ENCODE data around the gene TMEM175.

The TMEM175 gene

DNA sequence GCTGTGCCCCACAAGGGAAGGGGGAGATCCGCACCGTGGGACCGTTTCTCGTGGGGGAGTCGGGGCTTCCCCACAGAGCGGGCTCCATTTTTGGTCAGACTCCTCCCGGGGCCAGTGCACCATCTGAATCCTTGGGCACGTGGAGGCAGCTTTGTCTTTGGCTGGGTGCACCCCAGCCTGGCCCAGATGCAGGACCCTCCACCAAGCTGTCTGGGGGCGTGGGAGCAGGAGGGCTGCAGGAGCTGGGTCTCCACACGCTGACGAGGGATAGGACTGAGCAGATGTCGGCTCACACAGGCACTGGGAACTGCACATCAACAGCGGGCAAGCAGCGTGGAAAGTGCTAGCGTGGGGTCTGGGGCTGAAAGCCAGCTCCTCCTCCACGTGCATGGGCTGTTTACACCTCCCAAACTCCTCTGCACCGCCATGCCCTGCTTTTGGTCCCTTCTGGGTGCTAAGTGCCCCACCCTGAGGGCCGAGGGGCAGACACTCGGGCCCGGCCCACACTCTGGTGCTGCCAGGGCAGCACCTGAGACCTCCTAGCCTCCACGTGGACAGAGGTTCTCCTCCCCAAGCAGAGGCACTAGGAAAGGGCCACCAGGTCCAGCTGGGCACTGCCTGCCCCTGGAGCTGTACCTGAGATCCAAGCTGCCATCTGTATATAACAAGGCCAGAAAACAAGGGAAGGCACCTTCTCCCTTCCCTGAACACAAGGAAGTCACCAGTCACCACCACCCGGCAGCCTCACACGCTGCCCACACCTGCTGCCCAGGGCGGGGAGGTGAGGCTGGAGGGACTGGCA is 27.3 kb downstream of the TMEM175 start:
- no peak for DNase-seq (ENCODE audit: low read depth)

DNA sequence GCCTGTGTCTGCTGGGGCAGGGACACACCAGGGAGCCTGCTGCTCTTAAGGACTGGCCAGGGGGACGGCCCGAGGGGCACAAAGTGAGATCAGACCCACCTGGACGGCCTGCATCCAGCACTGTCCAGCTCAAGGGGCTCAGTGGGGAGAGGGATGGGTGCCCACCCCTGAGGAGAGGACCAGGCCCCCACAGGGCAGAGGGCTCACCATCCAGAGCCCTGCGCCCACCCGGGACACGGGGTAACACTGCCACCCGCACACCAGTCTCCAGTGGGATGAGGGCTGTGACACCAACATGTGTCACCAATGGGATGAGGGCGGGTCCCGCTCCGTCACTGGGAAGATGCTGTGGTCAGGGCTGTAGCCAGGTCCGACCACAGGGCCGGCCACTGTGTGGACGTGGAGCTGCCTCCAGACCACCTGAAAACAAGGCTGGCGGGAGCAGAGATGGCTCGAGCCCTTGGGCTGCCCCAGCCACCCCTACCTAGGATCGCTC is 27.9 kb downstream of the TMEM175 start:
- no peak for DNase-seq (ENCODE audit: low read depth)

DNA sequence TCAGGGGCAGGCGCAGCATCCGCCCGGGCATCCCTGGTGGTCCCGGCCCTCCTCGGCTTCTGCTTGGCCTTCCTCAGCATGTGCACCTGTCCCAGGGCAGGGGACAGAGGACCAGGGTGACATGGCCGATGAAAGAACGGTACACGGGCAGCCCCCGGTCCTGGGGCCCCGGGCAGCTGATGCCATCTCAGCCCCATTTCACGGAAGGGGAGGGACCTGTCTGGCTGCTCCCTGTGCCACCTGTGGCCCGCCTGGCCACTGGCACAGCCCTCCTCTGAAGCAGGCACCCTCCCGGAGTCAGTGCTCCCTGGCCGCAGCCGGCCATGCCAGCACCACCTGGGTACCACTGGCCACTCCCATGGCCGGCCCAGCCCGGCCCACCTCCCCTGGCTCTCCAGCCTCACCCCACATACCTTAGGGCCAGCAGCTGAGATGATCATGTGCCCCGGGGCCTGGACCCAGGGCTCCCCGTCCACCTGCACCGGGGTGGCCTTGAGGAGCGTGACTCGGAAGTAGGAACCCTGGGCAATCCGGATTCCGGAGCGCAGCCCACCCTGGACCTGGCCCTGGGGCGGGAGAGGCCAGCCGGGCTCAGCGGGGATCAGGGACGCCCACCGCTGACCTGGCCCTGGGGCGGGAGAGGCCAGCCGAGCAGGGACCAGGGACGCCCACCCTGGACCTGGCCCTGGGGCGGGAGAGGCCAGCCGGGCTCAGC is 28.5 kb downstream of the TMEM175 start:
- no peak for DNase-seq (ENCODE audit: low read depth)

DNA sequence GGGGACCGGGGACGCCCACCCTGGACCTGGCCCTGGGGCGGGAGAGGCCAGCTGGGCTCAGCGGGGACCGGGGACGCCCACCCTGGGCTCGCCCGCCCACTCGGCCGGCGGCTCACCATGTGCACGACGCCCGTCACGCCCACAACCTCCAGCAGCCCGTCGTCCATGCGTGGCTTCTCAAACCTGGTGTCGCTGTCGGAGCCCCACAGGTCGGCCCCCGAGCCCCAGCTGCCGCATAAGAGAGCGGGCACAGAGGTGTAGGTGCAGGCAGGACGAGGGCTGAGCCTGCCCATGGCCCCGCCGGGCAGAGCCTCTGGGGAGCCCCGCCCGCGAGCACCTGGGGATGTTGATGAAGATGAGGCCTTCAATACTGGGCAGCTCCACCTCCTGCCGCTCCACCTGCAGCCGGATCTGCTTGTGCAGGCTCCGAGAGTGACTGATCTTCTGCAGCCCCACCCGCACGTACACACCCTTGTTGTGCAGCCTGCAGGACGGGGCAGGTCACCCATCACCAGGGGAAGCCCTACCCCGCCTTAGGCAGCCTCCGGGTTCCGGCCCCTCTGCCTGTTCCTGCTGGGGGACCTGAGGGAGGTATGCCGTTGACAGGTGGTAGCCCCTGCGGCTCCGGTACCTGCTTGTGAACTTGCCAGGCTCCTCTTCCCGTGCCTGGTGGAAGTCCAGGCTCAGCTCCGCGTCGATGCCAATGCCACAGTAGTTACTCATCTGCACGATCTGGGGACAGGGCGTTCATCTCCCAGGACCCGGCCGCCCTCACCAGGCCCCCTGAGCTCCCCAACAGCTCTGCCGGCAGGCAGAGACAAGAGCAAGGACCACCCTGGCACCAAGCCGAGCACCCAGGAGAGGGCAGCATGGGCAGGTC is 29.3 kb downstream of the TMEM175 start:
- no peak for DNase-seq (ENCODE audit: low read depth)

DNA sequence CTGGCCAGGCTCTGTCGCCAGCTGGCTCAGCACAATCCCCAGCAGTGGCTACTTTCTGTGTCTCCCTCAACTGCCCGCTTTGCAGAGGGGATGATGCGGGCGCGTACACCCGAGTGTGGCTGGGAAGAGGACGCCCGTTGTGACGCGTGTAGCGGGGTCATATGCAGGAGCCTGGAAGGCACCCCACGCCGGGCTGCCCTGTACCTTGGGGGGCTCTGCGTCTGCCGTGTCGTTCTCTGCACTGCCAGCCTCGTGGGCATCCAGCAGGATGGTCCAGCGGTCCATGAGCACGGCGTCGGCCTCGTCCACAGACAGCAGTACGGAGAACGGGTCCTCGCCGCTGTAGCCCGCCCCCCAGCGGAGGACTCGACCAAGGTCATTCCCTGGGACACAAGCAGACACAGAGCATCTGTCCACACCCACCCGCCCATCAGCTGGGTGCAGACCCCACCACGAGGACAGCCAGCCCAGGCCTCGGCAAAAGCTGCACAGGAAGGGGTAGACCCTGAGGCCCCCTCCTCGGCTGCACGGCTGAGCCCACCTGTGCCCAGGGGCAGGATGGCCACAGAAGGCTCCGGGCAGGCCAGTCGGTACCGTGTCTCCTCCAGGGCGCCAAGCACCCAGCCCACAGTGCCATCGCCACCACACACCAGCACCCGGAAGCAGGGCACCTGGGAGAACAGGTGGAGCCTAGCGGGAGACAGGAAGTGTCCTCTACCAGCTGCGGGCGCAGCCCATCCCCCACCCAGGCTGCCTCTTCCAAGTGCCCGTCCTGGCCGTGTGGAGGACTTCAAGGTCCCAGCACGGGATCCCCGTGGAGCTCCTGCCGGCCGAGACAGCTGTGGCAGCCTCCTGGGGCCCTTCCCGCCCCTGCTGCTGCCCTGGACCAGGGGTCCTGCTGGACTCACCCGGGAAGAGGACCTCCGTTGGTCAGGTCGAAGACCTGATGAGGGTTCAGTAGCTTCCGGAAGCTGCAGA is 30.3 kb downstream of the TMEM175 start:
- no peak for DNase-seq (ENCODE audit: low read depth)

DNA sequence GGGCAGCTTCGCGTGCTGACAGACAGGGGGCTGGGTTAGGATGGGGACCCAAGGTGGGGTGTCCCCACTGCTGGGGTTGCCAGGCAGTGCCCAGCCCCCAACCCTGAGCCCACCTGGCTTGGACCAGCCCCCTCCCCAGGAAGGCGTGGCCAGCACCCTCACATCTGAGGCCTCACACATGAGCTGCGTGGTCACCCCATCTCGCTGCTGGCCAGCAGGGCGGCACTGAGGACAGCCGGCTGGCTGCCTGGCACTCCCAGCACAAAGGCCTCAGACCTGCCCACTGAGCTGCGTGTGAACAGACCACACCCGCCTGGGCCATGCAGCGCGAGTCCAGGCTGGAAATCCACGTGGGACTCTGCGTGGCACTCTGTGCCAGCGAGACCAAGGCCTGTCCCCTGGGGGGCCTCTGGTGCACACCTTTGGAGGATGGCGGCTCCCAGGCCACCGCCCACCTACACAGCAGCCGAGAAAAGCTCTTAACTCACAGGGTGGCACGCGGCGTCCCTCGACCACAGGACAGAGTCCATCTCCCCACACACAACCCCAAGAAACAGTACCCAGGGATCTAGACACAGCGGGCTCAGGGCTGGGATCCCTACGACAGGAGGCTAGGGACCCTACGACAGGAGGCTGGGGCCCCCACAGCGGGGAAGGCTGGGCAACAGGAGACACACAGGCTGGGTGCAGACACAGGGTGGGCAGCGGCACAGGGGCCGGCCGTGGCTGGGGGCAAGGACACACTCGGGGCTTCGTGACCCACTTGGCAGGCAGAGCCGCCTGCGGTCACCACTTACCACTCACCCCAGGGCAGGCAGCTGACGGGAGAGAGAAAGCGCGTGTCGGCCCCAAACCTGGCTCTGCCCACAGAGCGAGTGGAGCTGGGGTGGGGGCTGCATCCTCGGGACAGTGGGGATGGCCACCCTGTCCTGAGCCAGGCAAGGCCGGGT is 31.3 kb downstream of the TMEM175 start:
- no peak for DNase-seq (ENCODE audit: low read depth)

DNA sequence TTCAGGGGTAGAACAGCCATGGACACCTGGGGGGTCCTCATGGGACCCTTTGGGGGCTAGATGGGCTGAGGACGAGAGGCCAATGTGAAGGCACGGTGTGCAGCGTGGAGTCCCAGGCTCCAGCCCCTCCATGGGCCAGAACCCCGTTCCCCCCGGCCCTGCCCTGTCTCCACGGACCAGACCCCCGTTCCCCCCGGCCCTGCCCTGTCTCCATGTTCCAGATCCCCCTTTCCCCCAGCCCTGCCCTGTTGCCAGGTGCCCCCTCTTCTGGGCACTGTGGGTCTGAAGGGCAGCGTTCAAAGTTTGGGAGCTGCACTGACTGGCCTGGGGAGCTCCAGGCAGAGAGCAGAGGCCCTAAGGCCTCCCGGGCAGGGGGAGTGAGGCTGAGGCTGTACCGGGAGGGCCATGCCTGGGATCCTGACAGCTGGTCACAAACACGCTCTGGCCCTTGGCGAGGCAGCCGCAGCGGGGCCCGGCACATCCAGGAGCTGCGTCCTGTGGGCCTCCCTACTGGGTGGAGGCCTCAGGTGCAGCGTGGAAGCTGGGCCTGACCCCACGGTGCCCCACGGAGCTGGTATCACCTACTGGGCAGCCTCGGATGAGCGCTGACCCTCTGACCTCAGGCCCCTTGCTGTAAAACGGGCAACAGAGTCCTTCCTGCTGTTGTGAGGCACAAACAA is 32.2 kb downstream of the TMEM175 start:
- DNase-seq (ENCODE audit: low read depth), result no peak

DNA sequence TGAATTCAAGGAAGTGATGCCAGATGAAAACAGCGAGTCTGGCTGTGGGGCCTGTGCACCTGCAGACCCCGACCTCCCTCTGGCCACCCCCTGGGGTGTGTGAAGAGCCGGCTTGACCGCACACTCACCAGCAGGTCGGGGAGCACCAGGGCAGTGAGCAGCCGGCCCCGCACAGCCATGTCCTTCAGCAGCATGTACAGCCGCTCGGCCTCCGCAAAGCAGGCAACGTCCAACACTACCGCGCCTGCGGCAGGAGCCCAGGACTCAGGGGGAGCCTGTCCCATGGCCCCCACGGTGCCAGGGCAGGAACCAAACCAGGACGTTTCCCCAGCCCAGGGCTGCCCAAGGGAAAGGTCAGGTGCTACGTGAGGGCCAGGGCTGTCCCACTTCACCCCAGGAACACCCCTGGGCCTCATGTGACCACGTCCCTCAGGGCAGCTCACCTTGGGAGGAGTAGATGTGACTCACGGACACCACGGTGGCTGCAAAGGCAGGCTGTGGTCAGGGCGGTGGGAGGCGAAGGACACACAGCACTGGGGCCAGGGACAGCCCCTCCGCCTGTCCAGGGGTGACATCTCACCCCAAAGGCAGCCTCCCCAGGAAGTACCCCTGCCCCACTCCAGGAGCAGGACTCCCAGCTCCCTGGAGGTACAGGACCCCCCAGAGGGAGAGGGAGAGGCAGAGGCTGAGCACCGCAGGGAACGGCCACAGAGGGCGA is 32.9 kb downstream of the TMEM175 start:
- no peak for DNase-seq (ENCODE audit: low read depth)

DNA sequence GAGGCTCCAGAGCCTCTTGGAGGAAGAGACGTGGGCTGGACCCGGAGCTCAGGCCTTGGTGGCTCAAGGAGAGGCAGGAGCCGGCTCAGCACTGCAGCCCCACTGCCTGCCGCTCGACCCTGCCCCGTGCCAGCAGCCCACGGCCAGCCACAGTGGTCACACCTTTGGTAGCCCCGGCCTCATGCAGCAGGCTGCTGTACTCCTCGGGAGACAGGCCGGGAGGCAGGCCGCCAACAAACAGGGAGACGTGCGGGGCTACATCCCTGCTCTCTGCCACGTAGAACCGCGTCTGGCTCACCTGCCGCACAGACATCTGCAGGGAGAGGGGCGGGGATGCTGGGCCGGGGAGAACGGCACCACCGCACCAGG is 33.5 kb downstream of the TMEM175 start:
- no peak for DNase-seq (ENCODE audit: low read depth)

DNA sequence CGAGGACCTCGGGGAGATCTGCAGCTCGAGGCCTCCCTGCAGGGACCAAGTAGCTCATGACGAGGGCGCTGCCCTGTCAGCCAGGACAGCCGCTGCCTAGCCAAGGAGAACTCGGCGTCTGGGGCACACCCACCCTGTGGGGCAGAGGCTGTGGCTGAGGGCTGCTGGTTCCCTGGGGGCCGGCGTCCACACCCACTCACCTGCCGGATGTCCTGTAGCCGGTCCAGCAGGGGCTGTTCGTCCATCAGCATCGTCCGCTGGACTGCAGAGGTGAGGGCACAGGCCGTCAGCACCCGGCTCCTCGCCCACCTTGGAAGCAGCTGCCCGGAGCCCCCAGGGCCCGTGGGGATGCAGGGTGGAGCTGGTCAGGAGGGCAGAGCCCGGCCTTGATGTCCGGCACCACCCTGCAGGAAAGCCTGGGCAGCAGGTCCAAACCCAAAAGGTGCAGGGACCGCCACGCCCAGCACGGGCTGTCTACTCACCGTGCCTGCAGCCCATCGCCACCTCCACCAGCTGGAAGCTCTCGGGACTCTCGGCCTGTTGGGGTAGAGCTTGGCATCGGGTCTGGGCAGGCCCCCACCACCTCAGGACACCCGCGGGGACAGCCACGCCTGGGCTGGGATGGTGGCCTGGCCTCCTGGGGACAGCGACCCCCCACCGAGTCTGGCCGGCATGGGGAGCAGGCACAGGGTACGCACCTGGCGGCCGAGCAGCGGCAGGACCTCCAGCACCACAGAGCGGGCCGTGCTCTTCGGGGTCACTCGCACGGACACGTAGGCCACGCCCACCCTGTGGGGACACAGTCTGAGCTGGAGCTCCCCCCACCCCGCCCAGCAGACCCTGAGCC is 34.2 kb downstream of the TMEM175 start:
- DNase-seq (ENCODE audit: low read depth), result no peak

DNA sequence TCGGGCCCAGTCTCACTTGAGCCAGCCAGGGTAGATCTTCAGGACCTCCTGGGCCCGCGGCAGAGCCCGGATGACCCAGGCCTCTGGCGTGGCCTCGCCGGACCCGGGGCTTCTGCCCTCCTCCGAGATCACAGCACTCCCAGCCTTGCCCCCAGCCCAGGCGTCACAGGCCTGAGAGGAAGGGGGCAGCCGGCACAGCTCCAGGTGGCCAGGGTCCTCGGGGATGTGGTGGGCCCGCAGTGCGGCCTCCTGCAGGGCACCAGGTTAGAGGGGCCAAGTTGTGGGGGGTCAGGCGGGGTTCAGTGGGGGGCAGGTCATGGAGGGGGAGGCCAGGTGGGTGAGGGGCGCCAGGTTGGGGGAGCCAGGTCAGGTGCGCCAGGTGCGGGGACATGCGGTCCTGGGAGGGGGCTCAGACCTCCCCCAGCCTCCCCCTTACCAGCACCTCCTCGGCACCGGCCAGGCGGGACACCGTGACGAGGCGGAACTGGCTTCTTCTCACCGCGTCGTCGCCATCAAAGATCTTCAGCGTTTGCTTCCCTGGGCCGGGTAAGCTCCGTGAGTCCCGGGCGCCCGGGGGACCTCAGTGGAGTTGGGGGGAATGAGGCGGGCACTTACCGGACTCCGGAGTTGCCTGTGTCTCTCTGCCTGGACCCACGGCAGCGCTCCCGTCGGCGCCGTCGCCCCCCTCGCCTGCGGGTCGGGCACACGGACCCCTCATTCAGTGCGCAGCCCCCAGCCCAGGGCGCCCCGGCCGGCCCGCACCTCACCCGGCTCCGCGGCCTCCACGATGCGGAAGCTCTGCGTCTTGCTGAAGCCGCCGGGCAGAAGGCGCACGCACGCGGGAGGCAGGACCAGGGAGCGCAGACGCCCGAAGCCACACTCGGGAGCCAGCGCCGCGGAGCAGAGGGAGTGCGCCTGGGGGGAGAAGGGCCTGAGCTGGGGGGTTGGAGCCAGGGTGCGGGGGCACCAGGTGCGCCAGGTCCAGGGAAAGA is 35.1 kb downstream of the TMEM175 start:
- DNase-seq (ENCODE audit: low read depth), result no peak

DNA sequence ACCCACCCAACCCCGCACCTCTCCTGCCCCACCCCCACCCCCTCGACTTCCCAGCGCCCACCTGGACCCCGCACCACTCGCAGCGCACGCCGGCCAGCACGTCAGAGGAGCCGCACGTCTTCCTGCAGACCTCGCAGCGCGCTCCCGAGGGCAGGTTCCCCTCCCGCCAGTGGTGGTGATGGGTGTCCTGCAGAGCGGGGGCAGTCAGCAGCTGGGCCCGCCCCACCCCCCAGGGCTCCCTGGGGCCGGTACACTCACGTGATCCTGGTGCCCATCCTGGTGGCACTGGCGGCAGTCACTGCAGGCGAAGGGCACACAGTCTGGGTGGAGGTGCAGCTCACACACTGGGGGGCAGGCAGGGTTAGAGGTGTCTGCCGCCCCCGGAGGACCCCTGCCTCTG is 36.0 kb downstream of the TMEM175 start:
- DNase-seq (ENCODE audit: low read depth), result no peak

DNA sequence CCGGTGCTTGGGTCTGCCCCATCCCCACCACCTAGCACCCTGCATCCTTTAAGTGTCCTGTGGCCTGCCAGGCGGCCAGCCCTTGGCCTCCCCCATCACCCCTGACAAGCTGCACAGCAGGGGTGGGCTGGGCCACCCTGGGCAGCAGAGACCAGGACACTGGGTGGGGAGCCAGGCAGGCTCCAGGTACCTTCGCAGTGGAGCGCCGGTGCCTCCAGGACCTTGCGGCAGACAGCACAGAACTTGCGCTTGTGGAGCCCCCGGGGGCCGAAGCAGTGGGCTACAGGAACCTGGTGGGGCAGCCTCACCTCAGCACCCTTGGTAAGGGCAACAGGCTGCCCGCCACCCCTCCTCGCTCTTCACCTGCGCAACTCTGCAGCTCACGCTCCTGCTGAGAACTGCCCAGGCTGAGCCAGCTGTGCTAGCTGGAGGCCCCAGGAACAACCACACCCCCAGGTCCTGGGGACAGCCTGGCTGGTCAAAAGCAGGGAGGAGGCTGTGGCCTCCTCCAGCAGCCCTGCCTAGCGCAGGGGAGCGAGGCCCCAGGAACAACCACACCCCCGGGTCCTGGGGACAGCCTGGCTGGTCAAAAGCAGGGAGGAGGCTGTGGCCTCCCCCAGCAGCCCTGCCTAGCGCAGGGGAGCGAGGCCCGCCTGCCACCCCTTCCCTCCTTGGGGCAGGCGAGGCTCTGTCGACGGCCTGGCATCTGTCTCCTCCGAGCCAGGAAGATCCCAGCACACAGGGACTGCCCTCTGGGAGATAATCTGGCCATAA is 36.5 kb downstream of the TMEM175 start:
- DNase-seq (ENCODE audit: low read depth), result no peak

DNA sequence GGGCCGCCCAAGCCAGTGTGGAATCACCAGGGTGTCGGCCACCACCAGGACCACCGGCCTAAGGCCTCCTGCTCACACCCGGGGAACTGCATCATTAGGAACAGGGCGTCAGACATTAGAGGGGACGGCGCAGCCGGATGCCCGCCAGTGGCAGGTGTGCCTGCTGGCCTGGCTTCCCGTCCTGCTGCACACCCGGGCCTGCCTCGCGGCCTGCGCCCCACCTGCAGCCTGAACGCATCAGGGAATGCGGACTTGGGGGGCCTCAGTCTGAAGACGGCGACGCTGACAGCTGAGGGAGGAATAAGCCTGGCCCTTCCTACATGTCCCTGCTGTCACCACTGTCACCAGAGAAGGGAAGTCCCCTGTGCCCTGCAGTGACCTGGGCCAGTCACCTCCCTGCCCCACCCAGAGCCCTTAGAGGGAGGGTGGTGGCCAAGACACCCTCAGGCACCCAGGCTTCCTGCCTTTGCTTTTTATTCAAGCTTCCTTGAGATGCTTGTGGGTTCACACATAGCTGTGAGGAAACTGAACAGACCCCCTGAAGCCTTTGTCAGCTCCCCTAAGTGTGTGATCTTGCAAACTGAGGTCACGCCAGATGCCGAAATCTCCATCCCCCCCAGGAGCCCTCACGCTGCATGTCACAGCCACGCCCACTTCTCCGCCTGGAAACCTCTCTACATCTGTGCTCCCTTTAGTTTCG is 37.9 kb downstream of the TMEM175 start:
- DNase-seq (ENCODE audit: low read depth), result no peak

DNA sequence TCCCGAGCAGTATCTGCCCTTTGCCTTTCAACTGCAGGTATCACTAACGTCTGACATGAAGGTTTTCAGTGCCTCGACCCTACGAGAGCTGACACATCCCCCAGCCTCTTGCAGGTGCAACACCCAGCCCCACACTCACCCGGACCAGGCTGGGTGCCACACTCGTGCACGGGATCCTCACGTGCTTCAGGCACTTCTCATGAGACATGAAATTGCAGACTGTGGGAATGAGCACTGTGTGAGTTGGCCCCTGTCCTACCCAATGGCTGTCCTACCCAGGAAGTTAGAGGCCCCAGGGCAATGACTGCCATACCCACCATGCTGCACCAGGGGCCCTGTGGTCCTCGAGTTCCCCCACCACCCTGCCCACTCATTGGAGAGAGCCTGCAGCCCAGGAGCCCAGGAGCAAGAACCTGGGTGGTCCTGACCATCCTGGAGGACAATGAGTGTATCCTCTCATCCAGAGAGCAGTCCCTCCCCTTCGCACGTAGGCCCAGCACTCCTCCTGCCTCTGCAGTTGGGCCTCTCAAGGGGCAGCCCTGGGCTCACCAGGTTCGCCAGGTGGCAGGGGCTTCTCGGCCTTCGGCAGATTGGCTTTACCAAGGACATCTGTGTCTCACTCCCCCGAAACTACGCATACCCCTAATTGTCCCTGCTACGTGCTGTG is 38.7 kb downstream of the TMEM175 start:
- DNase-seq (ENCODE audit: low read depth), result peak; percentile 8

All from EH (cell line).